CD14-positive monocyte (primary cell): Measurements from ENCODE around the gene AMY2A. TPM values are rescaled to one million over a fixed set of nuclear protein-coding genes. Genes with fewer than 3 reads are reported as not detected.
"Not testable (repeated sequence)": the region's sequence is repeated elsewhere in the genome, so short reads cannot be mapped to it uniquely, and the experiment has no call there.

ENCODE experiments used
- DNase-seq, 3 donors: peaks; one replicate each; pipeline ENCODE4 v3.0.0-alpha.2; 2011 to 2022
- H2AFZ ChIP-seq: 2 replicates; pipeline ENCODE4 v1.6.0; 2012; ENCODE audit warnings: mild to moderate bottlenecking, low read depth, low read length, inconsistent platforms; ENCODE audit not compliant: insufficient read depth, poor library complexity, severe bottlenecking
- H3K27ac ChIP-seq, 2 donors: 1 replicate in 1 of 2; 2 replicates in 1 of 2; pipeline ENCODE4 v1.5.1; 2012 to 2013; ENCODE audit warnings: low read length in 2 of 2, control low read depth in 1 of 2, inconsistent platforms in 1 of 2, low read depth in 1 of 2, mild to moderate bottlenecking in 1 of 2
- H3K27me3 ChIP-seq, 2 donors: one replicate each; pipeline versions ENCODE4 v1.6.0 to v1.6.1; 2011 to 2013; ENCODE audit warnings: low read length in 2 of 2; ENCODE audit not compliant: control insufficient read depth in 2 of 2, insufficient read depth in 2 of 2
- H3K36me3 ChIP-seq, 2 donors: replicated peaks in 1 of 2; 1 replicate in 1 of 2; 2 replicates in 1 of 2; pipeline versions ENCODE4 v1.5.1 to v1.6.1; 2012 to 2013; ENCODE audit warnings: low read length in 2 of 2, control low read depth in 1 of 2, inconsistent platforms in 1 of 2, mild to moderate bottlenecking in 1 of 2; ENCODE audit not compliant: insufficient read depth in 2 of 2, control insufficient read depth in 1 of 2
- H3K4me1 ChIP-seq, 2 donors: 1 replicate in 1 of 2; 2 replicates in 1 of 2; pipeline versions ENCODE4 v1.5.1 to v1.6.1; 2012 to 2013; ENCODE audit warnings: low read length in 2 of 2, control low read depth in 1 of 2, inconsistent platforms in 1 of 2, mild to moderate bottlenecking in 1 of 2, moderate library complexity in 1 of 2; ENCODE audit not compliant: insufficient read depth in 2 of 2, control insufficient read depth in 1 of 2
- H3K4me2 ChIP-seq: replicated peaks from 2 replicates; pipeline ENCODE3; 2012; ENCODE audit warnings: low read length, moderate library complexity, mild to moderate bottlenecking; ENCODE audit not compliant: poor library complexity, severe bottlenecking; ENCODE audit errors: extremely low read depth
- H3K4me3 ChIP-seq, 3 experiments: fragments of 200-600 bp in 1 of 3; sonication (generic) in 1 of 3; replicated peaks in 1 of 3; 1 replicate in 2 of 3; 2 replicates in 1 of 3; pipeline ENCODE4 v1.5.1; 2011 to 2013; ENCODE audit warnings: low read length in 3 of 3, mild to moderate bottlenecking in 3 of 3, control low read depth in 2 of 3, low read depth in 2 of 3, inconsistent platforms in 1 of 3, moderate library complexity in 1 of 3
- H3K79me2 ChIP-seq: 2 replicates; pipeline ENCODE4 v1.6.0; 2012; ENCODE audit warnings: mild to moderate bottlenecking, control low read depth, inconsistent platforms, low read length, moderate library complexity; ENCODE audit not compliant: insufficient read depth
- H3K9ac ChIP-seq: 2 replicates; pipeline ENCODE4 v1.6.0; 2017; ENCODE audit warnings: low read length, mild to moderate bottlenecking; ENCODE audit not compliant: insufficient read depth, poor library complexity, severe bottlenecking
- H3K9me3 ChIP-seq, 2 donors: replicated peaks in 1 of 2; 1 replicate in 1 of 2; 2 replicates in 1 of 2; pipeline versions ENCODE4 v1.5.1 to v1.6.1; 2012 to 2013; ENCODE audit warnings: low read length in 2 of 2, control low read depth in 1 of 2; ENCODE audit not compliant: control insufficient read depth in 1 of 2, insufficient read depth in 1 of 2
- H4K20me1 ChIP-seq: 2 replicates; pipeline ENCODE4 v1.6.0; 2012; ENCODE audit warnings: mild to moderate bottlenecking, low read length, control low read depth, moderate library complexity; ENCODE audit not compliant: insufficient read depth
- H3K27ac Mint-ChIP-seq, 7 donors: one replicate each; pipeline ENCODE4 v1.8.0; 2020; ENCODE audit warnings: mild to moderate bottlenecking in 7 of 7, mixed read lengths in 7 of 7, moderate library complexity in 6 of 7, inconsistent platforms in 2 of 7
- H3K27me3 Mint-ChIP-seq, 3 donors: one replicate each; pipeline ENCODE4 v1.8.0; 2021 to 2022; ENCODE audit warnings: low read depth in 3 of 3, mild to moderate bottlenecking in 3 of 3, mixed read lengths in 3 of 3, moderate library complexity in 3 of 3, inconsistent platforms in 1 of 3
- H3K36me3 Mint-ChIP-seq, 2 donors: one replicate each; pipeline ENCODE4 v1.8.0; 2020; ENCODE audit warnings: mixed read lengths in 2 of 2, inconsistent platforms in 1 of 2, mild to moderate bottlenecking in 1 of 2
- H3K4me1 Mint-ChIP-seq: one replicate; pipeline ENCODE4 v1.8.0; 2020; ENCODE audit warnings: mild to moderate bottlenecking, mixed read lengths
- H3K4me3 Mint-ChIP-seq, 2 donors: one replicate each; pipeline ENCODE4 v1.8.0; 2020; ENCODE audit warnings: mild to moderate bottlenecking in 2 of 2, mixed read lengths in 2 of 2, moderate library complexity in 1 of 2
- H3K9me3 Mint-ChIP-seq, 7 donors: one replicate each; pipeline ENCODE4 v1.8.0; 2020 to 2022; ENCODE audit warnings: mixed read lengths in 7 of 7, mild to moderate bottlenecking in 6 of 7, moderate library complexity in 6 of 7, inconsistent platforms in 2 of 7
- CTCF ChIP-seq: fragments of 200-600 bp; IDR thresholded peaks from one replicate; pipeline ENCODE4 v1.8.0; 2022; ENCODE audit warnings: antibody characterized with exemption, mild to moderate bottlenecking
- WGBS: methylation state at CpG from one replicate; pipeline ENCODE4 v1.1.5; 2013; ENCODE audit warnings: missing lambda C conversion rate; ENCODE audit not compliant: insufficient coverage; 5-methylcytosine and 5-hydroxymethylcytosine counted together
- intact Hi-C, 2 donors: fragments of 100-400 bp; cut with micrococcal nuclease; formaldehyde crosslinking; loops; one replicate each; pipeline versions ENCODE4 v1.15.0 to v1.15.1; 2023
- polyA plus RNA-seq, 3 donors: library from polyadenylated mRNA; depleted of rRNA in 1 of 3; unstranded in 2 of 3; stranded (reverse) in 1 of 3; fragments of 300-500 nt in 2 of 3; fragments of >200 nt in 1 of 3; fragmentation: Illumina TruSeq in 2 of 3; gene quantifications; 1 replicate in 2 of 3; 2 replicates in 1 of 3; pipeline ENCODE4 v1.2.3, GENCODE V29; 2012 to 2021

Gene AMY2A
- polyA plus RNA-seq, 3 donors: not detected

GRCh38 chr1:103584537-103584936 is 32.7 kb upstream of the AMY2A start:
- Histone ChIP-seq H4K20me1 (no peaks in the 10 kb centered on the region), H3K9ac (no peak overlapping the region), H3K36me3 (no peaks in the 10 kb centered on the region), H2AFZ (no peak overlapping the region), H3K9me3 (peaks cover 9 to 14% of the 10 kb centered on the region in 2 donors), H3K4me3 (no peak overlapping the region), H3K79me2 (no peaks in the 10 kb centered on the region), H3K27ac (no peak overlapping the region), H3K4me2 (no peak overlapping the region), H3K4me1 (no peaks in the 10 kb centered on the region), H3K27me3 (no peaks in the 10 kb centered on the region)
- no peak for TF ChIP-seq CTCF
- intact Hi-C loops: no loop called here
- Mint-ChIP-seq H3K4me3 (no peak overlapping the region), H3K4me1 (no peaks in the 10 kb centered on the region), H3K9me3 (peaks cover 6 to 13% (median 11%) of the 10 kb centered on the region in 7 donors), H3K27ac (no peak overlapping the region), H3K36me3 (peaks cover 0 to 3% of the 10 kb centered on the region in 2 donors), H3K27me3 (no peaks in the 10 kb centered on the region)
- no CpG with 5 or more reads among the region's 2 CpGs for WGBS
- DNase-seq: no peak

DNA sequence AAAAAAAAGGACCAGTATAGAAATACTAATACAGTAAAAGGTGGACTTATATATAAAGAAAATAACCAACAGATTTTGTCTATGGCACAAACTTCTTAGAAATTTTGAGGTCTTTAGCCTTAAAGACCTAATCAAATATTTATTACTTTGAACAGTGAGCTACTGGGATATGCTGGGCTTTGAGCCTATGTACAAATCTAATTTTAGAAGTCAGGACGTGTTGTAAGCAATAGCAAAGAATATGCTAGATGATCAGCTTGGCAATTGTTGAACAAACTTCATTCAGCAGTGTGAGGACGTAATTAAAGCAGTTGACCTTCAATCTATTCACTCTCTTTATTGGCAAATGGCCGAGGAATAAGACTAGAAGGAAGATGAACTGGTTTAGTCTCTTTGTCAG is 14.5 kb upstream of the AMY2A start:
- H3K27ac Mint-ChIP-seq, H3K4me1 Mint-ChIP-seq, H3K9me3 ChIP-seq, H3K27ac ChIP-seq, H3K9ac ChIP-seq, H4K20me1 ChIP-seq, H3K36me3 Mint-ChIP-seq, H3K36me3 ChIP-seq, H3K79me2 ChIP-seq, H2AFZ ChIP-seq, H3K4me3 ChIP-seq, DNase-seq, H3K27me3 ChIP-seq, H3K9me3 Mint-ChIP-seq, H3K4me2 ChIP-seq, H3K4me3 Mint-ChIP-seq, H3K4me1 ChIP-seq, H3K27me3 Mint-ChIP-seq, intact Hi-C loops: not testable (repeated sequence)
- no CpG with 5 or more reads among the region's 3 CpGs for WGBS
